IPS-18a (cell line): Measurements from ENCODE around the gene RELA.
"Not testable (repeated sequence)": the region's sequence is repeated elsewhere in the genome, so short reads cannot be mapped to it uniquely, and the experiment has no call there.

Experiments
- H3K27ac ChIP-seq: one replicate; pipeline ENCODE4 v1.5.1; 2013; ENCODE audit warnings: low read length
- H3K27me3 ChIP-seq: one replicate; pipeline ENCODE4 v1.6.1; 2013; ENCODE audit warnings: mild to moderate bottlenecking, low read length; ENCODE audit not compliant: control insufficient read depth, insufficient read depth
- H3K36me3 ChIP-seq: one replicate; pipeline ENCODE4 v1.6.1; 2013; ENCODE audit warnings: low read depth, low read length; ENCODE audit not compliant: control insufficient read depth
- H3K4me1 ChIP-seq: one replicate; pipeline ENCODE4 v1.6.1; 2013; ENCODE audit warnings: low read depth, low read length; ENCODE audit not compliant: control insufficient read depth
- H3K4me3 ChIP-seq: one replicate; pipeline ENCODE4 v1.5.1; 2013; ENCODE audit warnings: low read length
- H3K9ac ChIP-seq: one replicate; pipeline ENCODE4 v1.6.1; 2013; ENCODE audit warnings: mild to moderate bottlenecking, low read length, moderate library complexity
- H3K9me3 ChIP-seq: one replicate; pipeline ENCODE4 v1.6.1; 2013; ENCODE audit warnings: low read depth, low read length; ENCODE audit not compliant: control insufficient read depth

RELA gene

GRCh38 chr11:65662799-65663638 is at the start of gene RELA:
Gene RELA (minus strand): TSS chr11:65662916. CDS start chr11:65662832, 84 bp downstream.
- H3K9ac ChIP-seq, result peak within 1 kb of the TSS; percentile 68
- H3K27ac ChIP-seq, result peak within 1 kb of the TSS; percentile 59
- peak within 1 kb of the TSS; percentile 94 for H3K4me3 ChIP-seq
- H3K36me3 ChIP-seq, result peaks cover 28% of the 10 kb centered on the region
- no peaks in the 10 kb centered on the region for H3K27me3 ChIP-seq
- no peaks in the 10 kb centered on the region for H3K9me3 ChIP-seq
- no peaks in the 10 kb centered on the region for H3K4me1 ChIP-seq

DNA sequence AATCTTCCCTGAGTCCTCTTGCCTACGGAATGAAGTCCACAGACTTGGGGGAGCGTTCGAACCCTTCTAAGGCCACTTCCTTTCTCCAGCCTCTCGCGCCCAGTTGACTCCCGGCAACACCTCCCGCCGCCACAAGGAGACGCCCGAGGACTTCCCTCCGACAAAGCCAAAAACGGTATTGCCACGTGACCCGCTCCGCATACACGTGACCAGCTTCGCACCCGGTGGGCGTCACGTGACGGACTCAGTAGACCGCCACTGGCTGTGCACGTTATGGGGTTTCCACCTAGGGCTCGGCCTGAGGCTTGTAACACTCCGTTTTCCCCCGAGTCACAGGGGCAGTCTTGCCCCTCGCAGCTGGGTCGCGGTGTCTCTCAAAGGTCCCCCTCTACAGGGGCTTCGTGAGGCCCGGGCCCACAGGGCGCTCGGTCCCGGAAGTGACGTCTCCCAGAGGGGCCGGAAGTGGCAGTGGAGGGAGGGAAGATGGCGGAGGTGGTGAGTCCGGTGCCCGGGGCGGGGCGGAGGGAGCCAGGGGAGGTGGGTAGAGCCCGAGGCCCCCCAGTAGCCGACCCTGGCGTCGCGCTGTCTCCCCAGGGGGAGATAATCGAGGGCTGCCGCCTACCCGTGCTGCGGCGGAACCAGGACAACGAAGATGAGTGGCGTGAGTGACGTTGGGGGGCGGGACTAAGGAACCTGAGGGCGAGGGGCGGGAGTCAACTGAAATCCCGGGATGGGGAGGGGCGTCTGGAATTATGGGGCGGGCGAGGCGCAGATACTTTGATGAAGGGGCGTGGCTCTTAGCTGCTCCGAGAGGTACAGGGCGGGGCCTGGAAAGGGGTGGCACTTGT is 49.3 kb upstream of the RELA start, which contains the start of gene KAT5:
Gene KAT5, plus strand, starts transcription at position 468 of the 848 bp plus-strand sequence. Its CDS starts 16 bp downstream, at position 484.
- Histone ChIP-seq H3K36me3 (peaks cover 33% of the 10 kb centered on the region), H3K27me3 (peaks cover 6% of the 10 kb centered on the region), H3K4me1 (no peaks in the 10 kb centered on the region), H3K27ac (peak within 1 kb of the TSS; percentile 95), H3K9me3 (no peaks in the 10 kb centered on the region), H3K9ac (peak within 1 kb of the TSS; percentile 95), H3K4me3 (peak within 1 kb of the TSS; percentile 97)

GRCh38 chr11:65710421-65710820 is 47.7 kb upstream of the RELA start:
- Histone ChIP-seq H3K27ac (no peak overlapping the region), H3K4me1 (no peaks in the 10 kb centered on the region), H3K27me3 (peaks cover 6% of the 10 kb centered on the region), H3K9ac (no peak overlapping the region), H3K9me3 (no peaks in the 10 kb centered on the region), H3K36me3 (peaks cover 20% of the 10 kb centered on the region), H3K4me3 (no peak overlapping the region)

GRCh38 chr11:65709661-65710060 is 46.9 kb upstream of the RELA start:
- H3K27me3 ChIP-seq, result peaks cover 6% of the 10 kb centered on the region
- H3K27ac ChIP-seq, result no peak overlapping the region
- H3K36me3 ChIP-seq, result peaks cover 13% of the 10 kb centered on the region
- H3K9ac ChIP-seq, result no peak overlapping the region
- H3K4me3 ChIP-seq, result no peak overlapping the region
- no peaks in the 10 kb centered on the region for H3K9me3 ChIP-seq
- H3K4me1 ChIP-seq, result no peaks in the 10 kb centered on the region

DNA sequence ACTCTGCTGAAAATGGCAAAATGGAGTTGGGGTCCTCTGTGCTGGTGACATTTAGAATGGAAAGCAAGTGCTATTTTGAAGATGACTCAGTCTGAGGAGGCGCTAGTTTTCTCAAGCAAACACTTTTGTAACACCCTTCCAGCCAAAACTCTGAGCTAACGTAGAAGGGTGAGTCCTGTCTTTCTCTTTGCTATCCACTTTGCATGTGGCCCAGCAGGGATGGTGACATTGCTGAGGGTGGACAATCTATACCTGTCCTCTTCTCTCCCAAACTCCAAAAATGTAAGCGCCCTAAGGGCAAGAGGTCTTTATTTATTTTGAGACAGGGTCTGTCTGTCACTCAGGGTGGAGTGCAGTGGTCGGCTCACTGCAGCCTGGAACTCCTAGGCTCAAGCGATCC is 45.7 kb upstream of the RELA start:
- Histone ChIP-seq H3K4me3 (no peak overlapping the region), H3K27ac (no peak overlapping the region), H3K36me3 (peaks cover 2% of the 10 kb centered on the region), H3K9ac (no peak overlapping the region), H3K27me3 (peaks cover 6% of the 10 kb centered on the region), H3K9me3 (no peaks in the 10 kb centered on the region), H3K4me1 (no peaks in the 10 kb centered on the region)

GRCh38 chr11:65707002-65707401 is 44.3 kb upstream of the RELA start:
- H3K4me1 ChIP-seq, H3K9ac ChIP-seq, H3K9me3 ChIP-seq, H3K4me3 ChIP-seq, H3K27ac ChIP-seq, H3K27me3 ChIP-seq, H3K36me3 ChIP-seq: not testable (repeated sequence)

DNA sequence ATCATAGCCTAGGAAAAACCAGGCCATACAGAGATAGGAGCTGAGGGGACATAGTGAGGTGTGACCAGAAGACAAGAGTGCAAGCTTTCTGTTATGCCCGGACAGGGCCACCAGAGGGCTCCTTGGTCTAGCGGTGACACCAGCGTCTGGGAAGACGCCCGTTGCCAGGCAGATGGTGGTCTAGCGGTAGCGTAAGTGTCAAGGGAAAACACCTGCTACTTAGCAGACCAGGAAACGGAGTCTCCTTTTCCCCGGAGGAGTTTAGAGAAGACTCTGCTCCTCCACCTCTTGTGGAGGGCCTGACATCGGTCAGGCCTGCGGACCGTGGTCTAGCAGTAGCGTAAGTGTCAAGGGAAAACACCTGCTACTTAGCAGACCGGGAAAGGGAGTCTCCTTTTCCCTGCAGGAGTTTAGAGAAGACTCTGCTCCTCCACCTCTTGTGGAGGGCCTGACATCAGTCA is 43.6 kb upstream of the RELA start:
- H3K4me1 ChIP-seq, H3K9ac ChIP-seq, H3K9me3 ChIP-seq, H3K36me3 ChIP-seq, H3K4me3 ChIP-seq, H3K27me3 ChIP-seq, H3K27ac ChIP-seq: not testable (repeated sequence)

DNA sequence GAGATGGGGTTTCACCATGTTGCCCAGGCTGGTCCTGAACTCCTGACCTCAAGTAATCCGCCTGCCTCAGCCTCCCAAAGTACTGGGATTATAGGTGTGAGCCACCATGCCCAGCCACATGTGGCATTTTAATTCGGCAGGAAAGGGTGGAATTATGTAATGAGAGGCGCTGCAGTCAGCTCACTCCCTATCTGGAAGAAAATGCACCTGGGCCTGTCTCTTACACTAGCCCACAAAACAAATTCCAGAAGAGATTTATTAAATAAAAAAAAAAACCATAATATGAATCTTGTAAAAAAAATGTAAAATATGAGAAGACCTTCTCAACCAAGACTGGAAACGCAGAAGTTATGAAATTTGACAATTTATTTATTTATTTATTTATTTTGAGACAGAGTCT is 41.1 kb upstream of the RELA start:
- Histone ChIP-seq H3K9me3 (no peaks in the 10 kb centered on the region), H3K4me1 (no peaks in the 10 kb centered on the region), H3K9ac (no peak overlapping the region), H3K27ac (no peak overlapping the region), H3K4me3 (no peak overlapping the region), H3K27me3 (peaks cover 6% of the 10 kb centered on the region), H3K36me3 (no peaks in the 10 kb centered on the region)

DNA sequence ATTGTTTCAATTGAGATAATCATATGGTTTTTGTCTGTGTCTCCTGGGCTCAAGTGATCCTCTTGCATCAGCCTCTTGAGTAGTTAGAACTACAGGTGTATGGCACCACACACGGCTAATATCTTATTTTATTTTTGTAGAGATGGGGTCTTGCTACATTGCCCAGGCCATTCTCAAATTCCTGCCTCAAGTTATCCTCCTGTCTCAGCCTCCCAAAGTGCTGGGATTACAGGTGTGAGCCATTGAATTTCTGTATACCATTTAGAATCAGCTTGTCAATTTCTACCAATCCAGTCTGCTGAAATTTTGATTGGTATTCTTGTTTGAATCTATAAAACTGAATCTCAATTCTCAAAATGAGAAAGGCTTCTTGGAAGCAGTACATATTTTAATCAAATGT is 39.0 kb upstream of the RELA start:
- H3K36me3 ChIP-seq, result no peaks in the 10 kb centered on the region
- no peaks in the 10 kb centered on the region for H3K4me1 ChIP-seq
- no peaks in the 10 kb centered on the region for H3K9me3 ChIP-seq

GRCh38 chr11:65700399-65700798 is 37.7 kb upstream of the RELA start:
- no peaks in the 10 kb centered on the region for H3K27me3 ChIP-seq
- H3K9me3 ChIP-seq, result no peaks in the 10 kb centered on the region
- no peak overlapping the region for H3K27ac ChIP-seq
- H3K4me1 ChIP-seq, result no peaks in the 10 kb centered on the region
- no peak overlapping the region for H3K4me3 ChIP-seq
- no peak overlapping the region for H3K9ac ChIP-seq
- H3K36me3 ChIP-seq, result no peaks in the 10 kb centered on the region

More for the DNA sequence above, 39.0 kb upstream of the RELA start:
- H3K9ac ChIP-seq, result no peak overlapping the region
- H3K4me3 ChIP-seq, result no peak overlapping the region
- no peaks in the 10 kb centered on the region for H3K27me3 ChIP-seq
- H3K27ac ChIP-seq, result no peak overlapping the region

DNA sequence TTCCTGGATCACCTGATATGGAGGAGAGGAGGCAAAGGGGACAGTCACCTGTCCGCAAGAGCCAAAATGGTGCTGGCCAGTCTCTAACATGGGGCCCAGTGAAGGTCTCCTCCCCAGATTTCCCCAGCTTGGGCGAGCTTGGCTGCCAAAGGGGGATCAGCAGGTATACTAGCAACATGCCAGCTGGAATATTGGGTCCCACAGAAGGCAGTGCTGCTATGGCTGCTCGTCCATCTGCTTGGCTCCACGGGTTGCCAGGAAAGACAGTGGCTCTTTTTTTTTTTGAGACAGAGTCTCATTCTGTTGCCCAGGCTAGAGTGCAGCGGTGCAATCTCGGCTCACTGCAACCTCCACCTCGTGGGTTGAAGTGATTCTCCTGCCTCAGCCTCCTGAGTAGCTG is 36.6 kb upstream of the RELA start:
- no peaks in the 10 kb centered on the region for H3K9me3 ChIP-seq
- H3K9ac ChIP-seq, result no peak overlapping the region
- no peaks in the 10 kb centered on the region for H3K27me3 ChIP-seq
- no peak overlapping the region for H3K27ac ChIP-seq
- H3K4me1 ChIP-seq, result no peaks in the 10 kb centered on the region
- H3K36me3 ChIP-seq, result no peaks in the 10 kb centered on the region
- no peak overlapping the region for H3K4me3 ChIP-seq
